AG04449 (cell line): Measurements from ENCODE around the gene NUP85.
A peak's percentile ranks its signal among the peaks of the same experiment; 100 is the strongest.
"Not testable (repeated sequence)": the region's sequence is repeated elsewhere in the genome, so short reads cannot be mapped to it uniquely, and the experiment has no call there.

Experiments
- CTCF ChIA-PET: fragments of 350-600 bp; formaldehyde crosslinking; extraction: SDS; loops from one replicate; lab custom pipeline; 2021; ENCODE audit warnings: antibody characterized with exemption; lab: Yijun Ruan, JAX
- POLR2A ChIA-PET: fragments of 400-600, 350-600 bp; formaldehyde crosslinking; extraction: SDS; loops from one replicate; lab custom pipeline; 2020; ENCODE audit warnings: antibody characterized with exemption, inconsistent platforms; lab: Yijun Ruan, JAX
- DNase-seq: peaks from one replicate; pipeline ENCODE4 v3.0.0-alpha.2; 2010; ENCODE audit warnings: low read depth, low spot score
- H3K4me3 ChIP-seq: 2 replicates; pipeline ENCODE4 v1.5.1; 2011; ENCODE audit warnings: low read depth, mild to moderate bottlenecking, control low read depth, low read length
- TF ChIP-seq, protein P1 (sequence below): IDR thresholded peaks from one replicate; pipeline ENCODE4 v1.5.1; 2011; ENCODE audit warnings: mild to moderate bottlenecking, moderate library complexity, low read length, control low read depth, inconsistent platforms; ENCODE audit not compliant: insufficient read depth; ENCODE audit errors: missing control alignments

The NUP85 gene, protein sequence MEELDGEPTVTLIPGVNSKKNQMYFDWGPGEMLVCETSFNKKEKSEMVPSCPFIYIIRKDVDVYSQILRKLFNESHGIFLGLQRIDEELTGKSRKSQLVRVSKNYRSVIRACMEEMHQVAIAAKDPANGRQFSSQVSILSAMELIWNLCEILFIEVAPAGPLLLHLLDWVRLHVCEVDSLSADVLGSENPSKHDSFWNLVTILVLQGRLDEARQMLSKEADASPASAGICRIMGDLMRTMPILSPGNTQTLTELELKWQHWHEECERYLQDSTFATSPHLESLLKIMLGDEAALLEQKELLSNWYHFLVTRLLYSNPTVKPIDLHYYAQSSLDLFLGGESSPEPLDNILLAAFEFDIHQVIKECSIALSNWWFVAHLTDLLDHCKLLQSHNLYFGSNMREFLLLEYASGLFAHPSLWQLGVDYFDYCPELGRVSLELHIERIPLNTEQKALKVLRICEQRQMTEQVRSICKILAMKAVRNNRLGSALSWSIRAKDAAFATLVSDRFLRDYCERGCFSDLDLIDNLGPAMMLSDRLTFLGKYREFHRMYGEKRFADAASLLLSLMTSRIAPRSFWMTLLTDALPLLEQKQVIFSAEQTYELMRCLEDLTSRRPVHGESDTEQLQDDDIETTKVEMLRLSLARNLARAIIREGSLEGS

DNA sequence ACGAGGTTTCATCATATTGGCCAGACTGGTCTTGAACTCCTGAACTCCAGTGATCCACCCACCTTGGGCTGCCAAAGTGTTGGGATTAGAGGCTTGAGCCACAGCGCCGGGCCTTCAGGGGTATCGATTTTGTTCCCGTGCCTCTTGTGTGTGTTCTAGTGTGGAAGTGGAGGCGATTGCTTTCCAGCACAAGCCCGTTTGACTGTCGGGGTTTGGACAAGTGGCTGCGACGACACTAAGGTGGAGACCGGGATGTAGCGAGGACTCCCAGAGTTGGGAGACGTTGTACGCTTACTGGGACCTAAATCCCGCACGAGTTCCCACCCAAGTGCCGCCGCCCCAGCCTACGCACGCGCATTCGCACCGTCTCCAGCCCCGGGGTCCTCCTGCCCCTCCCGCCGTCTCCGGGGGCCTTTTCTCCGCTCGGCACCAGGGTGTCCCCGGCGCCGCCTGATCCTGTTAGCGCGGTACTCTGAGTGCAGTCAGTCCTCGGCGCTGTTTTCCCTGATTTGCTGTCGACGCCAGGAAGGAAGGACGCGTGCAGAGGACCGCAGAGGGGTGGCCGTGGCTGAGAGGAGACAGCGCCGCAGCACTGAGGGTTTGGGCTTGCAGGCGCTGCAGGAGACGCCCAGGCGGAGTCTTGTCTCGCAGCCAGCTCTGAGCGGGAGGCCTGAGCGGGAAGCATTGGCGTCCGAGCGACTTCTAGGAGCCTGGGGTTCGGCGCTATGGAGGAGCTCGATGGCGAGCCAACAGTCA is at the start of gene NUP85:
Gene NUP85 (plus strand): TSS at position 643 of the 756 bp plus-strand sequence. CDS start 83 bp downstream, at position 726.
- ChIA-PET CTCF (interaction anchor here (0.9 to 10.7 kb wide), 11 partner anchors 8 to 243 kb away, joined by 3 to 231 read pairs (median 6); partner anchors contain the start of gene ARMC7), POLR2A (interaction anchor here (0.6 to 0.7 kb wide), 2 partner anchors 15 to 429 kb away, joined by 3 to 4 read pairs; partner anchors contain the start of gene NAT9)
- H3K4me3 ChIP-seq = peak within 1 kb of the TSS; percentile 100
- TF ChIP-seq, protein P1, sequence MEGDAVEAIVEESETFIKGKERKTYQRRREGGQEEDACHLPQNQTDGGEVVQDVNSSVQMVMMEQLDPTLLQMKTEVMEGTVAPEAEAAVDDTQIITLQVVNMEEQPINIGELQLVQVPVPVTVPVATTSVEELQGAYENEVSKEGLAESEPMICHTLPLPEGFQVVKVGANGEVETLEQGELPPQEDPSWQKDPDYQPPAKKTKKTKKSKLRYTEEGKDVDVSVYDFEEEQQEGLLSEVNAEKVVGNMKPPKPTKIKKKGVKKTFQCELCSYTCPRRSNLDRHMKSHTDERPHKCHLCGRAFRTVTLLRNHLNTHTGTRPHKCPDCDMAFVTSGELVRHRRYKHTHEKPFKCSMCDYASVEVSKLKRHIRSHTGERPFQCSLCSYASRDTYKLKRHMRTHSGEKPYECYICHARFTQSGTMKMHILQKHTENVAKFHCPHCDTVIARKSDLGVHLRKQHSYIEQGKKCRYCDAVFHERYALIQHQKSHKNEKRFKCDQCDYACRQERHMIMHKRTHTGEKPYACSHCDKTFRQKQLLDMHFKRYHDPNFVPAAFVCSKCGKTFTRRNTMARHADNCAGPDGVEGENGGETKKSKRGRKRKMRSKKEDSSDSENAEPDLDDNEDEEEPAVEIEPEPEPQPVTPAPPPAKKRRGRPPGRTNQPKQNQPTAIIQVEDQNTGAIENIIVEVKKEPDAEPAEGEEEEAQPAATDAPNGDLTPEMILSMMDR = no peak
- DNase-seq = peak; percentile 31

DNA sequence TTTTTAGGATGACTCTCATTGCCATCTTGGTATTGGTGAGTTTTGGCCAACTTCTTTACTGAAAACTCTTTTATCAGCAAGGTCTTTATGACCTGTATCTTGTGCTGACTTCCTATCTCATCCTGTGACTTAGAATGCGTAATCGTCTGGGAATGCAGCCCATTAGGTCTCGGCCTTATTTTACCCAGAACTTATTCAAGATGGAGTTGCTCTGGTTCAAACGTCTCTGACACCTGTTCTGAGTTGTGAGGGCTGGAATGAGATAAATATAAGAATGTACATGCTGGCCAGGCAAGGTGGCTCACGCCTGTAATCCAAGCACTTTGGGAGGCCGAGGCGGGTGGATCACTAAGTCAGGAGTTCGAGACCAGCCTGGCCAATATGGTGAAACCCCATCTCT is 47.0 kb upstream of the NUP85 start:
- CTCF ChIA-PET = interaction anchor here (3.7 kb wide), 1 partner anchor 13 kb away, joined by 22 read pairs; no protein-coding TSS in a partner anchor
- POLR2A ChIA-PET, H3K4me3 ChIP-seq, DNase-seq: not testable (repeated sequence)

DNA sequence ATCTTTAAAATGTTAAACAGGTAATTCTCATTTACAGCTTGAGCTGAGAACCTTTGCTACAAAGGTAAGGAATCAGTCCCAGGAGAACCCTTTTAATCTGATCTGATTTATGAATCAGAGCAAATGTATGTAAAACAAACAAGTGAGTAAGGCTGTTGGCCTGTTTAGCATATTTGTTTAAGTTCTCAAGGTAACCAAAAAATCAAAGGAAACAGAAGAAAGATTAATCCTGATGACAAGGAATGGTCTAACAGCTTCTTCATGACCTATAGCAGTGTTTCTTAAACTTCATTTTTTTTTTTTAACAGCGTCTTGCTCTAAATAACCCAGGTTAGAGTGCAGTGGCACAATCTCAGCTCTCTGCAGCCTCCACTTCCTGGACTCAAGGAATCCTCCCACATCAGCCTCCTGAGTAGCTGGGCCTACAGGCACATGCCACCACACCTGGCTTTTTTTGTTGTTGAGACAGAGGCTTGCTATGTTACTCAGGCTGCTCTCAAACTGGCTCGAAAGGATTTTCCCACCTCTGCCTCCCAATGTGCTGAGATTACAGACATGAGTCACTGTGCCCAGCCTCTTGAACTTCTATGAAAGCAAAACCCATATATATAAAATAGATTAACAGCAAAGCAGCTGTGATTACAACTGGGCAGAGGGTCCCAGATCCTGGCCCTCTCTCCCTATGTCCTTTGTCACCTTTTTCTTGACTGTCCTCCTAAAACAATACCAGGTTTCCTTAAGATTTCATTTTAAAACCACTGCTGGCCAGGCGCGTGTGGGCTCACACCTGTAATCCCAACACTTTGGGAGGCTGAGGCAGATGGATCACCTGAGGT is 46.1 kb upstream of the NUP85 start:
- TF ChIP-seq, protein P1 = no peak
- CTCF ChIA-PET = interaction anchor here (0.7 to 3.7 kb wide), 6 partner anchors 12 to 45 kb away, joined by 3 to 22 read pairs (median 3); no protein-coding TSS in a partner anchor
- DNase-seq = no peak
- H3K4me3 ChIP-seq = no peak overlapping the region
- POLR2A ChIA-PET = interaction anchor here (0.7 kb wide), 1 partner anchor 10 kb away, joined by 3 read pairs; no protein-coding TSS in a partner anchor

DNA sequence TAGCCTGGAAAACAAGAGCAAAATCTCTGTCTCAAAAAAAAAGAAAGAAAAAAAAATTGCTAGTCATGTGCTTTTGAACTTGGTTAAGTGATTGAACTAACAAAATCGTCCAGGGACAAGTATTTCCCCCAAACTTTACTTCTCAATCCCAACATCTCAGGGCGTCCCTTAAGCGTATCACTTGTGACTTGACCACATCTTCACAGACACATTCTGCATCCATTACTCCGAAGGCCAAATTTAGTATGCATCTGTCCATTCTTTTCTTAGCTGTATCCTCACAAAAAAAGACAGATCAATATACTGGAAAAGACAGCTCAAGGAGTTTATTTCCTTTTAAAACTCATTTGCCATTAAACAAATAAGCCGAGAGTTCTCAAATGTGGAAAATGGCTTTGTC is 45.3 kb upstream of the NUP85 start:
- H3K4me3 ChIP-seq = no peak overlapping the region
- ChIA-PET CTCF (interaction anchor here (0.9 to 3.7 kb wide), 5 partner anchors 11 to 41 kb away, joined by 3 to 22 read pairs (median 3); no protein-coding TSS in a partner anchor), POLR2A (no interaction called here)
- DNase-seq = no peak
- TF ChIP-seq, protein P1 = no peak

DNA sequence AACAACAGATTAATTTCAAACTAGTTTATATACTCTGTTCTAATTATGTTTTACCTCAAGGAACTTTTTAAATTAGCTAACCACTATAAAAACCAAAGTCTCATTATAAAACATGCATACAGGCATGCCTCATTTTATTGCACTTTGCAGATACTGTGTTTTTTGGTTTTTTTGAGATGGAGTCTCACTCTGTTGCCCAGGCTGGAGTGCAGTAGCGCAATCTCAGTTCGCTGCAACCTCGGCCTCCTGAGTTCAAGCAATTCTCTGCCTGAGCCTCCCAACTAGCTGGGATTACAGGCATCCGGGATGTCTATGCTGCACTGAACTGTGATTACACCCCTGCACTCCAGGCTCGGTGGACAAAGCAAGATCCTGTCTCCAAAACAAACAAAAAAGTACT is 42.4 kb upstream of the NUP85 start:
- ChIA-PET CTCF (interaction anchor here (1.0 to 1.3 kb wide), 3 partner anchors 9 to 103 kb away, joined by 3 to 7 read pairs (median 4); no protein-coding TSS in a partner anchor), POLR2A (interaction anchor here (1.4 kb wide), 1 partner anchor 8 kb away, joined by 3 read pairs; the partner anchor contains the start of gene JPT1)
- TF ChIP-seq, protein P1 = no peak
- H3K4me3 ChIP-seq = no peak overlapping the region
- no peak for DNase-seq

DNA sequence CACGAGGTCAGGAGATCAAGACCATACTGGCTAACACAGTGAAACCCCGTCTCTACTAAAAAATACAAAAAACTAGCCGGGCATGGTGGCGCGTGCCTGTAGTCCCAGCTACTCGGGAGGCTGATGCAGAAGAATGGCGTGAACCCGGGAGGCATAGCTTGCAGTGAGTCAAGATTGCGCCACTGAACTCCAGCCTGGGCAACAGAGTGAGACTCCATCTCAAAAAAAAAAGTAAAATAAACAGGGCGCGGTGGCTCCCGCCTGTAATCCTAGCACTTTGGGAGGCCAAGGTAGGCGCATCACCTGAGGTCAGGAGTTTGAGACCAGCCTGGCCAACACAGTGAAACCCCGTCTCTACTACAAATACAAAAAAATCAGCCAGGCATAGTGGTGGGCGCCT is 40.9 kb upstream of the NUP85 start:
- H3K4me3 ChIP-seq, POLR2A ChIA-PET, DNase-seq: not testable (repeated sequence)
- CTCF ChIA-PET = interaction anchor here (1.0 to 2.4 kb wide), 2 partner anchors 9 to 50 kb away, joined by 3 to 9 read pairs; no protein-coding TSS in a partner anchor
